Left cardiac atrium (tissue), 4 donors: ENCODE measurements around the gene DLL3. TPM values are rescaled to one million over a fixed set of nuclear protein-coding genes. Genes with fewer than 3 reads are reported as not detected.

Experiments
- ATAC-seq, 2 donors: fragments of 200-7000 bp; cut with Tn5 transposase; one replicate each; pipeline ENCODE4 v1.9.1; 2020; ENCODE audit warnings: mild to moderate bottlenecking in 2 of 2, moderate library complexity in 2 of 2
- DNase-seq: peaks from one replicate; pipeline ENCODE4 v3.0.0-alpha.2; 2020
- intact Hi-C, 2 donors: fragments of 100-400 bp; cut with DNase I; formaldehyde crosslinking; loops; one replicate each; pipeline versions ENCODE4 v1.14.1 to v1.15.1; 2022 to 2023
- total RNA-seq, 2 donors: library from RNA; stranded (reverse); fragmentation: NEBNext Ultra II Directional; extraction: Animal tissue kit (Norgen Biotek cat#: 25700); gene quantifications; one replicate each; pipeline ENCODE4 v1.2.1, GENCODE V29; 2021
- donor health status: DM: no; HTN: yes; CAD: no.
- donor health status: DM: no; HTN: yes; CAD: no; lungs with severe emphysema.
- donor health status: DM: yes; HTN: yes; CAD: no.
- donor health status: Dilated cardiomyopathy.

The DLL3 gene
- total RNA-seq, 2 donors from 2014 or later: not detected

- intact Hi-C loops: no loop called here
- no peak for ATAC-seq
- DNase-seq: no peak
Observed at GRCh38 chr19:39508629-39509028, 9.9 kb downstream of the DLL3 start.

GRCh38 chr19:39509233-39509632 lies 10.5 kb downstream of the DLL3 start:
- intact Hi-C loops: no loop called here
- ATAC-seq: no peak

GRCh38 chr19:39512988-39513387 lies 14.2 kb downstream of the DLL3 start:
- no peak for DNase-seq
- no peak for ATAC-seq
- intact Hi-C loops: no loop called here

More at GRCh38 chr19:39509233-39509632, 10.5 kb downstream of the DLL3 start:
- DNase-seq: no peak

- ATAC-seq (peak; percentile 57 to 66), DNase-seq (no peak)
- intact Hi-C loops: no loop called here
Observed at GRCh38 chr19:39514840-39515550, 16.2 kb downstream of the DLL3 start, which contains the start of gene SELENOV. Gene SELENOV (plus strand): TSS chr19:39515139. CDS start chr19:39515213, 74 bp downstream.

- intact Hi-C loops: no loop called here
- peak; percentile 53 for ATAC-seq
- no peak for DNase-seq
Observed at GRCh38 chr19:39515551-39516191, 16.9 kb downstream of the DLL3 start.

- DNase-seq (no peak), ATAC-seq (no peak)
- intact Hi-C loops: no loop called here
Observed at GRCh38 chr19:39516270-39516669, 17.5 kb downstream of the DLL3 start.

GRCh38 chr19:39517432-39517831 lies 18.7 kb downstream of the DLL3 start:
- ATAC-seq (no peak), DNase-seq (no peak)
- intact Hi-C loops: no loop called here

GRCh38 chr19:39518458-39518857 lies 19.7 kb downstream of the DLL3 start:
- intact Hi-C loops: no loop called here
- no peak for DNase-seq
- ATAC-seq: no peak

GRCh38 chr19:39518975-39519374 lies 20.2 kb downstream of the DLL3 start:
- no peak for DNase-seq
- ATAC-seq: no peak
- intact Hi-C loops: no loop called here

- ATAC-seq (no peak), DNase-seq (no peak)
- intact Hi-C loops: no loop called here
Observed at GRCh38 chr19:39520541-39521484, 22.1 kb downstream of the DLL3 start.

GRCh38 chr19:39524495-39524894 lies 25.7 kb downstream of the DLL3 start:
- intact Hi-C loops: no loop called here
- ATAC-seq: no peak
- DNase-seq: no peak

- no peak for ATAC-seq
- intact Hi-C loops: no loop called here
- DNase-seq: no peak
Observed at GRCh38 chr19:39525205-39525604, 26.5 kb downstream of the DLL3 start.

- intact Hi-C loops: loop anchor here (2.0 to 10.0 kb wide), 3 partner anchors 47 to 90 kb away; partner anchors contain the start of gene TIMM50 (in 1 of the 2)
- DNase-seq: no peak
- ATAC-seq: no peak
Observed at GRCh38 chr19:39531834-39532232, 33.1 kb downstream of the DLL3 start.

GRCh38 chr19:39532233-39533002 lies 33.7 kb downstream of the DLL3 start, which contains the start of gene EID2B:
Gene EID2B (minus strand): TSS chr19:39532852. CDS start chr19:39532802, 50 bp downstream.
- DNase-seq: peak; percentile 98
- peak; percentile 98 for ATAC-seq
- intact Hi-C loops: loop anchor here (2.0 to 10.0 kb wide), 3 partner anchors 48 to 90 kb away; partner anchors contain the start of gene TIMM50 (in 1 of the 2)

- intact Hi-C loops: loop anchor here (2.0 to 10.0 kb wide), 3 partner anchors 48 to 91 kb away; partner anchors contain the start of gene TIMM50 (in 1 of the 2)
- peak in 1 of 2 donors; percentile 13 for ATAC-seq
- DNase-seq: no peak
Observed at GRCh38 chr19:39533003-39533512, 34.3 kb downstream of the DLL3 start.

- no peak for DNase-seq
- intact Hi-C loops: loop anchor here (2.0 to 10.0 kb wide), 3 partner anchors 49 to 91 kb away; partner anchors contain the start of gene TIMM50 (in 1 of the 2)
- no peak for ATAC-seq
Observed at GRCh38 chr19:39533791-39534190, 35.0 kb downstream of the DLL3 start.

- no peak for ATAC-seq
- DNase-seq: no peak
- intact Hi-C loops: loop anchor here in 1 of 2 donors (10.0 kb wide), 1 partner anchor 54 kb away; the partner anchor contains the start of gene TIMM50
Observed at GRCh38 chr19:39539165-39539517, 40.4 kb downstream of the DLL3 start.
